GM12874 (cell line): ENCODE data around the gene MORF4L1.

Experiments
- TF ChIP-seq, protein P1 (sequence below): IDR thresholded peaks from 2 replicates; pipeline ENCODE4 v1.5.1; 2011; ENCODE audit warnings: low read depth, mild to moderate bottlenecking, control low read depth, low read length, moderate library complexity; ENCODE audit not compliant: insufficient read depth

The MORF4L1 gene

DNA sequence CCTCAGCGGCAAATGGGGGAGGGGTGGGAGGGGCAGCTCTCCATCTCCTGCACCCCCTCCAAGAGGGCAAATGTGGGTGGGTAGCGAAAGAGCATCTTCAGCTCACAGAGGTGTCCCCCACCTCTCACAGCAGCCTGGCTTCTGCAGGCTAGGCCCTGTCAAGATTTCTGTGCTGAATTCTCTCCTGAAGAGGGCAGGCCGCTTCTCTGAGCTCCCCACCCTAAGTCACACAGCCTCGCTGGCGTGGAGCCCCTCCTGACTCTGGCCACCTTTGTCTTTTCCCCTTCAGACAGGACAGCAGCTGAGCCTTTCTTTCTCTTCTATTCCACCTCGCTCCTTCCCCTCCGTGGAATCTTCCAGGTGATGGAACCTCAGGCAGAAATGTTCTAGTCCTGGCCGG is 35.1 kb upstream of the MORF4L1 start:
- TF ChIP-seq, protein P1, sequence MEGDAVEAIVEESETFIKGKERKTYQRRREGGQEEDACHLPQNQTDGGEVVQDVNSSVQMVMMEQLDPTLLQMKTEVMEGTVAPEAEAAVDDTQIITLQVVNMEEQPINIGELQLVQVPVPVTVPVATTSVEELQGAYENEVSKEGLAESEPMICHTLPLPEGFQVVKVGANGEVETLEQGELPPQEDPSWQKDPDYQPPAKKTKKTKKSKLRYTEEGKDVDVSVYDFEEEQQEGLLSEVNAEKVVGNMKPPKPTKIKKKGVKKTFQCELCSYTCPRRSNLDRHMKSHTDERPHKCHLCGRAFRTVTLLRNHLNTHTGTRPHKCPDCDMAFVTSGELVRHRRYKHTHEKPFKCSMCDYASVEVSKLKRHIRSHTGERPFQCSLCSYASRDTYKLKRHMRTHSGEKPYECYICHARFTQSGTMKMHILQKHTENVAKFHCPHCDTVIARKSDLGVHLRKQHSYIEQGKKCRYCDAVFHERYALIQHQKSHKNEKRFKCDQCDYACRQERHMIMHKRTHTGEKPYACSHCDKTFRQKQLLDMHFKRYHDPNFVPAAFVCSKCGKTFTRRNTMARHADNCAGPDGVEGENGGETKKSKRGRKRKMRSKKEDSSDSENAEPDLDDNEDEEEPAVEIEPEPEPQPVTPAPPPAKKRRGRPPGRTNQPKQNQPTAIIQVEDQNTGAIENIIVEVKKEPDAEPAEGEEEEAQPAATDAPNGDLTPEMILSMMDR, result no peak

DNA sequence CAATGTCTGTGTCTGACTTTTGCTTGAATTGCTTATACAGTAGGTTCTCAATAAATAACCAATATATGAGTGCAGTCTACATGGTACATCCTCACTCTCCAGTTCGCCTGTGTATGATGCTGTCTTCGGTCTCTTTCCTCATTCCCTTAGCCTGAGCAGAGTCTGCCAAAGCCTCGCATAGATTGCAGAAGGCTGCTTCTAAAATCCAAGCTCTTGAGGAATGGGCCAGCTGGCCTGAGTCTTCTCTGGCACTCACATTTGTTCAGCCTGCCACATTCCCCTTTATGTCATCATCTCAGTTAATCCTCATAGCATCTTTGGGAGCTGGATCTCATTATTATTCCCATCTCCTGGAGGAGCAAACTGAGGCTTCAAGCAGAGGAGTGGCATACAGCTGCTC is 34.2 kb upstream of the MORF4L1 start:
- TF ChIP-seq, protein P1, result no peak

DNA sequence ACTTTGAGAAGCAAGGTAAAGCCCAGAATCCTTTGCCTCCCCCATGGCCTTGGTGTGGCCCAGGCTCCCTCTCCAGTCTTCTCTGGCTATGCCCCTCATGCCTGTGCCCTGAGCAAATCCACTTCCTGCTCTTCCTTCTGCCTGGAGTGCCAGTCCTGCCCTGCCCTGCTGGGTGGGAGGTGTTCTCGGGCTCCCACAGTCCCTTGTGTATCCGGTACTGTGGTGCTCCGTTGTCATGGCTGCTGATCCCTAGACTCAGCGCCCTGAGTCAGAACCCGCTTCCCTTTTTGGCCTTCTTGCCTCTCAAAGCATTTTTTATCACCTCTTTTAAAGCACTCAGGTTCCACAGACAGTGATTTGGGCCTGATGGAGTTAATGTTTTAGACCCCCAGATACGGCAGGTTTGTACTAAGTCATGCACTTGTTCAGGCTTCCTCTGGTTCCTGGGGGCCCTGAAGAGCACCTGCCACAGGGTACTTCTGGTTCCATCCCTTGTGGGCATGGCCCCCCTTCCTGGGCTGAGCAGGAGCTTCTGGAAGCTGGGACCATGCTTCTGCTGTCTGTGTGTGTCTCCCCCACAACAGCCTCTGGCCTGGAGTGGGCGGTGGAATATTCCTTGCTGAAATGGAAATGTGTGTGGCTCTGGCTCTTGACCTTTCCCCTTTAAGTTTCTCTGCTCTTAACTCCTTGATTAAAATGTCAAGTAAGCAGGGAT is 31.9 kb upstream of the MORF4L1 start:
- TF ChIP-seq, protein P1, result no peak

DNA sequence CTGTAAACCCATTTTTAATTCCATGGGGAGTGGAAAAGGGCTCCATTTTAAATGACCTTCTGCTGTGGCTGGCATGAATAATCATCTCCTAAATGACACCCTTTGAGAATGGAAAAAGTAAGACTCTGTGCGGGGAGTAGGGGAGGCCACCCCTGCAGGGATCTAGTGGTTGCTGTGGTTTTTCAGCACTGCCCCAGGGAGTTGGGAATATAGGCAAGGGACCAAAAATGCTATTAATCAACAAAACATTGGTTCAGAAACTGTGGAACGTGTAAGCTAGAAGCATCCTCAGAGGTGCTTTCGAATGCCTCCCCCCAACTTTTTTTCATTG is 31.3 kb upstream of the MORF4L1 start:
- TF ChIP-seq, protein P1, result no peak

DNA sequence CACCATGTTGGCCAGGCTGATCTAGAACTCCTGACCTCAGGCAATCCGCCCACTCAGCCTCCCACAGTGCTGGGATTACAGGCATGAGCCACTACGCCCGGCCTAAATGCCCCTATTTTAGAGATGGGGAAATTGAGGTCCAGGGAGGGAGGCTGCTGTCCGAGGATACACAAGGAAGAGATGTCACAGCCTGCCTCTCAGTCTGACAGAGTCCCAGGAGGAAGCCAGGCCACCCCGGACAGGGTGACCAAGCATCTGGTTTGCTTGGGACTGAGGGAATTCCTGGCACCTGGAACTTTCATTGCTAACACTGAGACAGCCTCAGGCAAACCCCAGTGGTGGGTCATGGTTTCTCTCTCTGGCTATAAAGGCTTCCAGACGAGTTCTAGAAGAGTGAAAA is 30.8 kb upstream of the MORF4L1 start:
- TF ChIP-seq, protein P1, result no peak

DNA sequence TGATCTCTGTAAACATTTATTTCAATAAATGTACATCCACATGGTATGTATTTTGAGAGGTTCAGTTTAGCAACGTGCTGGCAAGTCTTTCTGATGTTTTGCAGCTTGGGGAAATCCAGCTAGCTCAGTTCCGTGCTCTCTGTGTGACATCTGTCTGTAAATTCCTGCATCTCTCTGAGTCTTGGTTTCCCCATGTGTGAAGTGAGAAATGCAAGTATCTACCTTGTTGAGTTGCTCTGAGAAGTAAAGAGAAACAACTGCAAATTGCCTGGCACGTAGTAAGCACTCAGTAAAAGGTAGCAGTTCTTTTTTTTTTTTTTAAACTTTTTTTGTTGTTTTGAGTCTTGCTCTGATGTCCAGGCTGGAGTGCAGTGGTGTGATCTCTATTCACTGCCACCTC is 30.2 kb upstream of the MORF4L1 start:
- TF ChIP-seq, protein P1, result no peak

DNA sequence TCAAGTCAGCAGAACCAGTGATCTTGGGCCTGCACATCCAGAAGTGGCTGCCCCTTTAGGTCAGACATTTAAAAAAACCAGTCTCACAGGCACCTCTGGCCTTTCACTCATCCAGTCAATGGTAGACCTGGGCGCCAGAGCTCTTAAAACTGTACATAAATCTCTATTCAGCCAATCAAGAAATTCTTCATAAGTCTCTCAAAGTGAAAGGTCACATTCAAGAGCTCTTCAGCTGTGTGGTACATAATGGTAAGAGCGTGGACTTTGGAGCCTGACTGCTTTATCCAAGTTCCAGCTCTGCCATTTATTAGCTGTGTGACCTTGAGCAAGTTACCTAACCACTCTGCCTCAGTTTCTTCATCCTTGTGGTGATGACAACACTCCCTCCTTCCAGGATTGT is 22.3 kb upstream of the MORF4L1 start:
- TF ChIP-seq, protein P1, result no peak
